ENCODE results near the gene EHMT1.

DNA sequence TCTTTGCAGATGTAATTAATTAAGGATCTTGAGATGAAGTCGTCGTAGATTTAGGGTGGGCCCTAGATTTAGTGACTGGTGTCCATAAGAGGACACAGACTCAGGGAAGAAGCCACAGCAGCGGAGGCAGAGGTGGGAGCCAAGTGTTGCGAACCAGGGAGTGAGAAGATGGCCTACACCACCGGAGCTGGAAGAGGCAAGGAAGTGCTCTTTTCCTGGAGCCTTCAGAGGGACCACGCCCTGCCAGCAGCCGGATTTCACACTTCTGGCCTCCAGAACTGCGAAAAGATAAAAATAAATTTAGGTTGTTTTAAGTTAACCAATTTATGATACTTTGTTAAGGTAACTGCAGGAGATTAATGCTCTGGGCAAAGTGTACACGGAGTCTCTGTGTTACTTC, 30.7 kb downstream of the EHMT1 start:
- TF ChIP-seq, protein P1, sequence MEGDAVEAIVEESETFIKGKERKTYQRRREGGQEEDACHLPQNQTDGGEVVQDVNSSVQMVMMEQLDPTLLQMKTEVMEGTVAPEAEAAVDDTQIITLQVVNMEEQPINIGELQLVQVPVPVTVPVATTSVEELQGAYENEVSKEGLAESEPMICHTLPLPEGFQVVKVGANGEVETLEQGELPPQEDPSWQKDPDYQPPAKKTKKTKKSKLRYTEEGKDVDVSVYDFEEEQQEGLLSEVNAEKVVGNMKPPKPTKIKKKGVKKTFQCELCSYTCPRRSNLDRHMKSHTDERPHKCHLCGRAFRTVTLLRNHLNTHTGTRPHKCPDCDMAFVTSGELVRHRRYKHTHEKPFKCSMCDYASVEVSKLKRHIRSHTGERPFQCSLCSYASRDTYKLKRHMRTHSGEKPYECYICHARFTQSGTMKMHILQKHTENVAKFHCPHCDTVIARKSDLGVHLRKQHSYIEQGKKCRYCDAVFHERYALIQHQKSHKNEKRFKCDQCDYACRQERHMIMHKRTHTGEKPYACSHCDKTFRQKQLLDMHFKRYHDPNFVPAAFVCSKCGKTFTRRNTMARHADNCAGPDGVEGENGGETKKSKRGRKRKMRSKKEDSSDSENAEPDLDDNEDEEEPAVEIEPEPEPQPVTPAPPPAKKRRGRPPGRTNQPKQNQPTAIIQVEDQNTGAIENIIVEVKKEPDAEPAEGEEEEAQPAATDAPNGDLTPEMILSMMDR (conservative IDR thresholded peaks at IDR 0.05; ENCODE audit: low read depth in 2 of 2), result no peak
- TF ChIP-seq EZH2 (IDR thresholded peaks at IDR 0.05; ENCODE audit: low read depth, unreplicated experiment) (no peak), POLR2AphosphoS5 (IDR thresholded peaks at IDR 0.05; ENCODE audit: low read depth) (no peak), JUNB (IDR thresholded peaks at IDR 0.05; ENCODE audit: unreplicated experiment) (no peak), EZH2phosphoT487 (IDR thresholded peaks at IDR 0.05; ENCODE audit: unreplicated experiment) (no peak), CREB1 (CRISPR knock-in tag; IDR thresholded peaks at IDR 0.05; ENCODE audit: low read depth) (no peak), STAT1 (IDR thresholded peaks at IDR 0.05; ENCODE audit: unreplicated experiment) (no peak), NANOG (IDR thresholded peaks at IDR 0.05; ENCODE audit: borderline replicate concordance) (no peak), ZNF331 (CRISPR knock-in tag; IDR thresholded peaks at IDR 0.05; ENCODE audit: low read depth) (no peak), ETS1 (IDR thresholded peaks at IDR 0.05) (no peak)
- TF ChIP-seq, protein P2, sequence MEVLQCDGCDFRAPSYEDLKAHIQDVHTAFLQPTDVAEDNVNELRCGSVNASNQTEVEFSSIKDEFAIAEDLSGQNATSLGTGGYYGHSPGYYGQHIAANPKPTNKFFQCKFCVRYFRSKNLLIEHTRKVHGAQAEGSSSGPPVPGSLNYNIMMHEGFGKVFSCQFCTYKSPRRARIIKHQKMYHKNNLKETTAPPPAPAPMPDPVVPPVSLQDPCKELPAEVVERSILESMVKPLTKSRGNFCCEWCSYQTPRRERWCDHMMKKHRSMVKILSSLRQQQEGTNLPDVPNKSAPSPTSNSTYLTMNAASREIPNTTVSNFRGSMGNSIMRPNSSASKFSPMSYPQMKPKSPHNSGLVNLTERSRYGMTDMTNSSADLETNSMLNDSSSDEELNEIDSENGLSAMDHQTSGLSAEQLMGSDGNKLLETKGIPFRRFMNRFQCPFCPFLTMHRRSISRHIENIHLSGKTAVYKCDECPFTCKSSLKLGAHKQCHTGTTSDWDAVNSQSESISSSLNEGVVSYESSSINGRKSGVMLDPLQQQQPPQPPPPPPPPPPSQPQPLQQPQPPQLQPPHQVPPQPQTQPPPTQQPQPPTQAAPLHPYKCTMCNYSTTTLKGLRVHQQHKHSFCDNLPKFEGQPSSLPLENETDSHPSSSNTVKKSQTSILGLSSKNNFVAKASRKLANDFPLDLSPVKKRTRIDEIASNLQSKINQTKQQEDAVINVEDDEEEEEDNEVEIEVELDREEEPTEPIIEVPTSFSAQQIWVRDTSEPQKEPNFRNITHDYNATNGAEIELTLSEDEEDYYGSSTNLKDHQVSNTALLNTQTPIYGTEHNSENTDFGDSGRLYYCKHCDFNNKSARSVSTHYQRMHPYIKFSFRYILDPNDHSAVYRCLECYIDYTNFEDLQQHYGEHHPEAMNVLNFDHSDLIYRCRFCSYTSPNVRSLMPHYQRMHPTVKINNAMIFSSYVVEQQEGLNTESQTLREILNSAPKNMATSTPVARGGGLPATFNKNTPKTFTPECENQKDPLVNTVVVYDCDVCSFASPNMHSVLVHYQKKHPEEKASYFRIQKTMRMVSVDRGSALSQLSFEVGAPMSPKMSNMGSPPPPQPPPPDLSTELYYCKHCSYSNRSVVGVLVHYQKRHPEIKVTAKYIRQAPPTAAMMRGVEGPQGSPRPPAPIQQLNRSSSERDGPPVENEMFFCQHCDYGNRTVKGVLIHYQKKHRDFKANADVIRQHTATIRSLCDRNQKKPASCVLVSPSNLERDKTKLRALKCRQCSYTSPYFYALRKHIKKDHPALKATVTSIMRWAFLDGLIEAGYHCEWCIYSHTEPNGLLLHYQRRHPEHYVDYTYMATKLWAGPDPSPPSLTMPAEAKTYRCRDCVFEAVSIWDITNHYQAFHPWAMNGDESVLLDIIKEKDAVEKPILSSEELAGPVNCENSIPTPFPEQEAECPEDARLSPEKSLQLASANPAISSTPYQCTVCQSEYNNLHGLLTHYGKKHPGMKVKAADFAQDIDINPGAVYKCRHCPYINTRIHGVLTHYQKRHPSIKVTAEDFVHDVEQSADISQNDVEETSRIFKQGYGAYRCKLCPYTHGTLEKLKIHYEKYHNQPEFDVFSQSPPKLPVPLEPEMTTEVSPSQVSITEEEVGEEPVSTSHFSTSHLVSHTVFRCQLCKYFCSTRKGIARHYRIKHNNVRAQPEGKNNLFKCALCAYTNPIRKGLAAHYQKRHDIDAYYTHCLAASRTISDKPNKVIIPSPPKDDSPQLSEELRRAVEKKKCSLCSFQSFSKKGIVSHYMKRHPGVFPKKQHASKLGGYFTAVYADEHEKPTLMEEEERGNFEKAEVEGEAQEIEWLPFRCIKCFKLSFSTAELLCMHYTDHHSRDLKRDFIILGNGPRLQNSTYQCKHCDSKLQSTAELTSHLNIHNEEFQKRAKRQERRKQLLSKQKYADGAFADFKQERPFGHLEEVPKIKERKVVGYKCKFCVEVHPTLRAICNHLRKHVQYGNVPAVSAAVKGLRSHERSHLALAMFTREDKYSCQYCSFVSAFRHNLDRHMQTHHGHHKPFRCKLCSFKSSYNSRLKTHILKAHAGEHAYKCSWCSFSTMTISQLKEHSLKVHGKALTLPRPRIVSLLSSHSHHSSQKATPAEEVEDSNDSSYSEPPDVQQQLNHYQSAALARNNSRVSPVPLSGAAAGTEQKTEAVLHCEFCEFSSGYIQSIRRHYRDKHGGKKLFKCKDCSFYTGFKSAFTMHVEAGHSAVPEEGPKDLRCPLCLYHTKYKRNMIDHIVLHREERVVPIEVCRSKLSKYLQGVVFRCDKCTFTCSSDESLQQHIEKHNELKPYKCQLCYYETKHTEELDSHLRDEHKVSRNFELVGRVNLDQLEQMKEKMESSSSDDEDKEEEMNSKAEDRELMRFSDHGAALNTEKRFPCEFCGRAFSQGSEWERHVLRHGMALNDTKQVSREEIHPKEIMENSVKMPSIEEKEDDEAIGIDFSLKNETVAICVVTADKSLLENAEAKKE (CRISPR knock-in tag; IDR thresholded peaks at IDR 0.05), result no peak
- TF ChIP-seq, protein P3, sequence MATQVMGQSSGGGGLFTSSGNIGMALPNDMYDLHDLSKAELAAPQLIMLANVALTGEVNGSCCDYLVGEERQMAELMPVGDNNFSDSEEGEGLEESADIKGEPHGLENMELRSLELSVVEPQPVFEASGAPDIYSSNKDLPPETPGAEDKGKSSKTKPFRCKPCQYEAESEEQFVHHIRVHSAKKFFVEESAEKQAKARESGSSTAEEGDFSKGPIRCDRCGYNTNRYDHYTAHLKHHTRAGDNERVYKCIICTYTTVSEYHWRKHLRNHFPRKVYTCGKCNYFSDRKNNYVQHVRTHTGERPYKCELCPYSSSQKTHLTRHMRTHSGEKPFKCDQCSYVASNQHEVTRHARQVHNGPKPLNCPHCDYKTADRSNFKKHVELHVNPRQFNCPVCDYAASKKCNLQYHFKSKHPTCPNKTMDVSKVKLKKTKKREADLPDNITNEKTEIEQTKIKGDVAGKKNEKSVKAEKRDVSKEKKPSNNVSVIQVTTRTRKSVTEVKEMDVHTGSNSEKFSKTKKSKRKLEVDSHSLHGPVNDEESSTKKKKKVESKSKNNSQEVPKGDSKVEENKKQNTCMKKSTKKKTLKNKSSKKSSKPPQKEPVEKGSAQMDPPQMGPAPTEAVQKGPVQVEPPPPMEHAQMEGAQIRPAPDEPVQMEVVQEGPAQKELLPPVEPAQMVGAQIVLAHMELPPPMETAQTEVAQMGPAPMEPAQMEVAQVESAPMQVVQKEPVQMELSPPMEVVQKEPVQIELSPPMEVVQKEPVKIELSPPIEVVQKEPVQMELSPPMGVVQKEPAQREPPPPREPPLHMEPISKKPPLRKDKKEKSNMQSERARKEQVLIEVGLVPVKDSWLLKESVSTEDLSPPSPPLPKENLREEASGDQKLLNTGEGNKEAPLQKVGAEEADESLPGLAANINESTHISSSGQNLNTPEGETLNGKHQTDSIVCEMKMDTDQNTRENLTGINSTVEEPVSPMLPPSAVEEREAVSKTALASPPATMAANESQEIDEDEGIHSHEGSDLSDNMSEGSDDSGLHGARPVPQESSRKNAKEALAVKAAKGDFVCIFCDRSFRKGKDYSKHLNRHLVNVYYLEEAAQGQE (IDR thresholded peaks at IDR 0.05; ENCODE audit: unreplicated experiment), result no peak
